ENCODE results near the gene NPEPPS.

Gene NPEPPS

GRCh38 chr17:47633996-47634395 lies 103.1 kb downstream of the NPEPPS start:
- DNase-seq: no peak

GRCh38 chr17:47634870-47635269 lies 104.0 kb downstream of the NPEPPS start:
- no peak for DNase-seq

GRCh38 chr17:47635734-47636133 lies 104.8 kb downstream of the NPEPPS start:
- no peak for DNase-seq

- DNase-seq: no peak
Observed at GRCh38 chr17:47636273-47637030, 105.5 kb downstream of the NPEPPS start.

- no peak for DNase-seq
Observed at GRCh38 chr17:47638903-47639302, 108.0 kb downstream of the NPEPPS start.

- DNase-seq: no peak
Observed at GRCh38 chr17:47640076-47640475, 109.2 kb downstream of the NPEPPS start.

- DNase-seq: no peak
Observed at GRCh38 chr17:47641202-47641601, 110.3 kb downstream of the NPEPPS start.

GRCh38 chr17:47643116-47643515 lies 112.2 kb downstream of the NPEPPS start:
- DNase-seq: no peak

GRCh38 chr17:47644324-47644723 lies 113.4 kb downstream of the NPEPPS start:
- no peak for DNase-seq

GRCh38 chr17:47649153-47649971 lies 118.5 kb downstream of the NPEPPS start, which contains the start of gene KPNB1:
Gene KPNB1 (plus strand): TSS chr17:47649919. CDS start chr17:47650245, 326 bp downstream.
- DNase-seq: peak; percentile 97

- peak in 1 of 2 donors; percentile 64 for DNase-seq
Observed at GRCh38 chr17:47649972-47650524, 119.1 kb downstream of the NPEPPS start.

GRCh38 chr17:47650525-47651522 lies 119.9 kb downstream of the NPEPPS start:
- DNase-seq: peak; percentile 95 to 96

- DNase-seq: no peak
Observed at GRCh38 chr17:47651704-47652103, 120.8 kb downstream of the NPEPPS start.

- no peak for DNase-seq
Observed at GRCh38 chr17:47652570-47652969, 121.7 kb downstream of the NPEPPS start.

GRCh38 chr17:47653442-47653841 lies 122.5 kb downstream of the NPEPPS start:
- no peak for DNase-seq

GRCh38 chr17:47654991-47655390 lies 124.1 kb downstream of the NPEPPS start:
- no peak for DNase-seq

GRCh38 chr17:47660064-47660492 lies 129.2 kb downstream of the NPEPPS start:
- no peak for DNase-seq

GRCh38 chr17:47663912-47664623 lies 133.2 kb downstream of the NPEPPS start:
- DNase-seq: peak; percentile 60 to 68

- no peak for DNase-seq
Observed at GRCh38 chr17:47664624-47664941, 133.7 kb downstream of the NPEPPS start.

- DNase-seq: no peak
Observed at GRCh38 chr17:47665655-47666054, 134.7 kb downstream of the NPEPPS start.

- no peak for DNase-seq
Observed at GRCh38 chr17:47669081-47669480, 138.2 kb downstream of the NPEPPS start.

GRCh38 chr17:47670064-47670463 lies 139.2 kb downstream of the NPEPPS start:
- DNase-seq: no peak

Measured in stimulated activated CD4-positive, alpha-beta T cell treated with anti-CD3 and anti-CD28 coated beads, Interleukin-2, amount 100 ng/mL, for 24 hours (primary cell).